Measurements from ENCODE around the gene DRAXIN. TPM values are rescaled to one million over a fixed set of nuclear protein-coding genes. Genes with fewer than 3 reads are reported as not detected.

DRAXIN gene
- polyA plus RNA-seq, 1 donor from 2014 or later, result 33.5 TPM

DNA sequence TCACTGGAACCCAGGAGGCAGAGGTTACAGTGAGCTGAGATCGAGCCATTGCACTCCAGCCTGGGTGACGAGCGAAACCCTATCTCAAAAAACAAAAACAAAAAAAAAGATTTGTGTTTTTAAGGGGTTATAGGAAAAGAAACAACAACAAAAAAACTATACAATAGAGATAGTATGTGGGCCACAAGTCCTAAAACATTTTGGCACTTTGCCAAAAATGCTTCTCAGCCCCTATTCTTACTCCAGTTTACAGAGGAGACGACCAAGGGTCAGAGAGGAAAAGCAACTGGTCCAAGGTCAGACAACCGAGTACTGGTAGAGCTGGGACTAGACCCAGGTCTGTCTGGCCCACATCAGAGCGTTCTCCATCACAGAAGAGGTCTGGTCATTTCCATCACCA, 33.9 kb upstream of the DRAXIN start:
- Histone ChIP-seq H3F3A (ENCODE audit: insufficient read depth, low read length, poor library complexity, severe bottlenecking) (no peaks in the 10 kb centered on the region), H3K79me2 (replicated peaks; ENCODE audit: insufficient read depth, low read length) (no peaks in the 10 kb centered on the region), H3K9me2 (ENCODE audit: insufficient read depth, low read length) (no peaks in the 10 kb centered on the region), H3K27ac (ENCODE audit: low read length) (no peak overlapping the region), H3K4me2 (ENCODE audit: low read length) (no peak overlapping the region), H3K27me3 (ENCODE audit: insufficient read depth, low read depth, low read length) (no peaks in the 10 kb centered on the region), H4K20me1 (ENCODE audit: insufficient read depth) (no peaks in the 10 kb centered on the region), H3K9me3 (ENCODE audit: low read length) (no peaks in the 10 kb centered on the region), H3K4me3 (ENCODE audit: low read length) (no peak overlapping the region), H2AFZ (ENCODE audit: low read depth, low read length) (no peak overlapping the region), H3K36me3 (ENCODE audit: insufficient read depth, low read length) (peaks cover 4% of the 10 kb centered on the region), H3K9ac (ENCODE audit: low read length) (no peak overlapping the region)
- TF ChIP-seq EZH2 (IDR thresholded peaks at IDR 0.05; ENCODE audit: borderline replicate concordance, insufficient read depth, low read length, poor library complexity, severe bottlenecking) (no peak), EP300 (conservative IDR thresholded peaks at IDR 0.05; ENCODE audit: poor library complexity, severe bottlenecking) (no peak), RAD21 (conservative IDR thresholded peaks at IDR 0.05) (no peak), MXI1 (conservative IDR thresholded peaks at IDR 0.05; ENCODE audit: poor library complexity, severe bottlenecking) (no peak), POLR2AphosphoS5 (IDR thresholded peaks at IDR 0.05) (no peak)
- TF ChIP-seq, protein P1, sequence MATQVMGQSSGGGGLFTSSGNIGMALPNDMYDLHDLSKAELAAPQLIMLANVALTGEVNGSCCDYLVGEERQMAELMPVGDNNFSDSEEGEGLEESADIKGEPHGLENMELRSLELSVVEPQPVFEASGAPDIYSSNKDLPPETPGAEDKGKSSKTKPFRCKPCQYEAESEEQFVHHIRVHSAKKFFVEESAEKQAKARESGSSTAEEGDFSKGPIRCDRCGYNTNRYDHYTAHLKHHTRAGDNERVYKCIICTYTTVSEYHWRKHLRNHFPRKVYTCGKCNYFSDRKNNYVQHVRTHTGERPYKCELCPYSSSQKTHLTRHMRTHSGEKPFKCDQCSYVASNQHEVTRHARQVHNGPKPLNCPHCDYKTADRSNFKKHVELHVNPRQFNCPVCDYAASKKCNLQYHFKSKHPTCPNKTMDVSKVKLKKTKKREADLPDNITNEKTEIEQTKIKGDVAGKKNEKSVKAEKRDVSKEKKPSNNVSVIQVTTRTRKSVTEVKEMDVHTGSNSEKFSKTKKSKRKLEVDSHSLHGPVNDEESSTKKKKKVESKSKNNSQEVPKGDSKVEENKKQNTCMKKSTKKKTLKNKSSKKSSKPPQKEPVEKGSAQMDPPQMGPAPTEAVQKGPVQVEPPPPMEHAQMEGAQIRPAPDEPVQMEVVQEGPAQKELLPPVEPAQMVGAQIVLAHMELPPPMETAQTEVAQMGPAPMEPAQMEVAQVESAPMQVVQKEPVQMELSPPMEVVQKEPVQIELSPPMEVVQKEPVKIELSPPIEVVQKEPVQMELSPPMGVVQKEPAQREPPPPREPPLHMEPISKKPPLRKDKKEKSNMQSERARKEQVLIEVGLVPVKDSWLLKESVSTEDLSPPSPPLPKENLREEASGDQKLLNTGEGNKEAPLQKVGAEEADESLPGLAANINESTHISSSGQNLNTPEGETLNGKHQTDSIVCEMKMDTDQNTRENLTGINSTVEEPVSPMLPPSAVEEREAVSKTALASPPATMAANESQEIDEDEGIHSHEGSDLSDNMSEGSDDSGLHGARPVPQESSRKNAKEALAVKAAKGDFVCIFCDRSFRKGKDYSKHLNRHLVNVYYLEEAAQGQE (IDR thresholded peaks at IDR 0.05; ENCODE audit: borderline replicate concordance), result no peak

DNA sequence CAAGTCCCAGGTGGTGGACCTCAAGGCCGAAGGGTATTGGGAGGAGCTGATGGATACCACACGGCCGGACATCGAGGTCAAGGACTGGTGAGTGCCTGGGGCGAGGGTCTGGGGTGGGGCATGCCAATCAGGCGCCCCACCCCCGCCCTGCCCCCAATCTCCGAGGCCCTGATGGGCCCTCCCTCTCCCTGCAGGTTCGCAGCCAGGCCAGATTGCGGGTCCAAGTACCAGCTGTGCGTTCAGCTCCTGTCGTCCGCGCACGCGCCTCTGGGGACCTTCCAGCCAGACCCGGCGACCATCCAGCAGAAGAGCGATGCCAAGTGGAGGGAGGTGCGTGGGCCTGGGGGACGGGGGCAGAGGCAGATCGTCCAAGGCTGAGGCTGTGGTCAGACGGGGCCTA, 33.0 kb upstream of the DRAXIN start:
- Histone ChIP-seq H3K9me3 (ENCODE audit: low read length) (no peaks in the 10 kb centered on the region), H2AFZ (ENCODE audit: low read depth, low read length) (no peak overlapping the region), H3K4me2 (ENCODE audit: low read length) (no peak overlapping the region), H3K79me2 (replicated peaks; ENCODE audit: insufficient read depth, low read length) (no peaks in the 10 kb centered on the region), H3K9me2 (ENCODE audit: insufficient read depth, low read length) (no peaks in the 10 kb centered on the region), H3K27ac (ENCODE audit: low read length) (no peak overlapping the region), H3K36me3 (ENCODE audit: insufficient read depth, low read length) (peaks cover 4% of the 10 kb centered on the region), H4K20me1 (ENCODE audit: insufficient read depth) (no peaks in the 10 kb centered on the region), H3K4me3 (ENCODE audit: low read length) (no peak overlapping the region), H3K9ac (ENCODE audit: low read length) (no peak overlapping the region), H3F3A (ENCODE audit: insufficient read depth, low read length, poor library complexity, severe bottlenecking) (no peaks in the 10 kb centered on the region), H3K27me3 (ENCODE audit: insufficient read depth, low read depth, low read length) (no peaks in the 10 kb centered on the region)
- TF ChIP-seq SMC3 (conservative IDR thresholded peaks at IDR 0.05; ENCODE audit: poor library complexity) (no peak), POLR2AphosphoS5 (IDR thresholded peaks at IDR 0.05) (no peak), TAF1 (IDR thresholded peaks at IDR 0.05; ENCODE audit: low read depth) (no peak), RAD21 (conservative IDR thresholded peaks at IDR 0.05) (no peak), MXI1 (conservative IDR thresholded peaks at IDR 0.05; ENCODE audit: poor library complexity, severe bottlenecking) (no peak), EP300 (conservative IDR thresholded peaks at IDR 0.05; ENCODE audit: poor library complexity, severe bottlenecking) (no peak), EZH2 (IDR thresholded peaks at IDR 0.05; ENCODE audit: borderline replicate concordance, insufficient read depth, low read length, poor library complexity, severe bottlenecking) (no peak)
- TF ChIP-seq, protein P1 (IDR thresholded peaks at IDR 0.05; ENCODE audit: borderline replicate concordance), result no peak
- TF ChIP-seq, protein P2, sequence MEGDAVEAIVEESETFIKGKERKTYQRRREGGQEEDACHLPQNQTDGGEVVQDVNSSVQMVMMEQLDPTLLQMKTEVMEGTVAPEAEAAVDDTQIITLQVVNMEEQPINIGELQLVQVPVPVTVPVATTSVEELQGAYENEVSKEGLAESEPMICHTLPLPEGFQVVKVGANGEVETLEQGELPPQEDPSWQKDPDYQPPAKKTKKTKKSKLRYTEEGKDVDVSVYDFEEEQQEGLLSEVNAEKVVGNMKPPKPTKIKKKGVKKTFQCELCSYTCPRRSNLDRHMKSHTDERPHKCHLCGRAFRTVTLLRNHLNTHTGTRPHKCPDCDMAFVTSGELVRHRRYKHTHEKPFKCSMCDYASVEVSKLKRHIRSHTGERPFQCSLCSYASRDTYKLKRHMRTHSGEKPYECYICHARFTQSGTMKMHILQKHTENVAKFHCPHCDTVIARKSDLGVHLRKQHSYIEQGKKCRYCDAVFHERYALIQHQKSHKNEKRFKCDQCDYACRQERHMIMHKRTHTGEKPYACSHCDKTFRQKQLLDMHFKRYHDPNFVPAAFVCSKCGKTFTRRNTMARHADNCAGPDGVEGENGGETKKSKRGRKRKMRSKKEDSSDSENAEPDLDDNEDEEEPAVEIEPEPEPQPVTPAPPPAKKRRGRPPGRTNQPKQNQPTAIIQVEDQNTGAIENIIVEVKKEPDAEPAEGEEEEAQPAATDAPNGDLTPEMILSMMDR (IDR thresholded peaks at IDR 0.05; ENCODE audit: poor library complexity, severe bottlenecking), result no peak

All from neural cell (in vitro differentiated cells).